Upper lobe of left lung (tissue), 4 donors: Measurements from ENCODE around the gene GP1BB.

ENCODE experiments used
- CTCF ChIP-seq, 6 experiments: fragments of 450-650 bp in 4 of 6; fragments of 200-600 bp in 2 of 6; sonication (generic) in 2 of 6; IDR thresholded peaks; one replicate each; pipeline ENCODE4 v1.5.1; 2016 to 2019; ENCODE audit warnings: antibody characterized with exemption in 6 of 6
- EP300 ChIP-seq, 4 donors: sonication (generic); formaldehyde crosslinking; IDR thresholded peaks; one replicate each; pipeline ENCODE4 v1.5.1; 2017; ENCODE audit warnings: antibody characterized with exemption in 4 of 4, control low read depth in 2 of 4
- POLR2A ChIP-seq, 4 donors: fragments of 450-650 bp; IDR thresholded peaks; one replicate each; pipeline ENCODE4 v1.5.1; 2016 to 2017; ENCODE audit warnings: antibody characterized with exemption in 4 of 4, mild to moderate bottlenecking in 2 of 4
- POLR2AphosphoS5 ChIP-seq, 2 donors: sonication (generic); formaldehyde crosslinking; IDR thresholded peaks; one replicate each; pipeline ENCODE4 v1.5.1; 2017; ENCODE audit warnings: antibody characterized with exemption in 2 of 2

GRCh38 chr22:19722982-19723231 is 432 bp upstream of the GP1BB start:
- no peak for TF ChIP-seq POLR2A (IDR thresholded peaks at IDR 0.05)
- TF ChIP-seq CTCF (IDR thresholded peaks at IDR 0.05) = no peak
- TF ChIP-seq POLR2AphosphoS5 (IDR thresholded peaks at IDR 0.05) = no peak
- no peak for TF ChIP-seq EP300 (IDR thresholded peaks at IDR 0.05)
